ENCODE results near the gene DNASE1L2. TPM values are rescaled to one million over a fixed set of nuclear protein-coding genes. Genes with fewer than 3 reads are reported as not detected.

Gene DNASE1L2
- total RNA-seq = 0.26 TPM in 1 of 2 replicates, not detected in the other

GRCh38 chr16:2236337-2237101 lies at the start of gene DNASE1L2:
Gene DNASE1L2 (plus strand): TSS chr16:2236444. CDS start chr16:2236817, 373 bp downstream.

GRCh38 chr16:2196162-2196980 lies 39.9 kb upstream of the DNASE1L2 start, which contains the start of gene CASKIN1:
Gene CASKIN1 (minus strand): TSS chr16:2196605. CDS start chr16:2196432, 173 bp downstream.

GRCh38 chr16:2205104-2205966 lies 30.9 kb upstream of the DNASE1L2 start, which contains the start of gene MLST8:
Gene MLST8 (plus strand): TSS chr16:2205454. CDS start chr16:2206086, 632 bp downstream.

GRCh38 chr16:2210386-2211365 lies 25.6 kb upstream of the DNASE1L2 start, which contains the start of gene BRICD5:
Gene BRICD5 (minus strand): TSS chr16:2210863. CDS start chr16:2210833, 30 bp downstream.

GRCh38 chr16:2214719-2214968 lies 21.6 kb upstream of the DNASE1L2 start, which contains the start of gene PGP:
Gene PGP (minus strand): TSS chr16:2214840. CDS start chr16:2214777, 63 bp downstream.

GRCh38 chr16:2223221-2223941 lies 12.9 kb upstream of the DNASE1L2 start, which contains the start of gene E4F1:
Gene E4F1 (plus strand): TSS chr16:2223591. CDS start chr16:2223614, 23 bp downstream.

GRCh38 chr16:2251296-2252111 lies 15.3 kb downstream of the DNASE1L2 start, which contains the start of gene ECI1:
Gene ECI1 (minus strand): TSS chr16:2251587. CDS start chr16:2251566, 21 bp downstream.

GRCh38 chr16:2267913-2268666 lies 31.8 kb downstream of the DNASE1L2 start, which contains the start of gene RNPS1:
Gene RNPS1 (minus strand): TSS chr16:2268126. CDS start chr16:2264643, 3,483 bp downstream.

Other genes starting within 250 kb of the DNASE1L2 start
- 1.3 and 1.4 TPM in 2 replicates for gene SYNGR3, start 246.5 kb upstream of the DNASE1L2 start, total RNA-seq
- gene ZNF598, start 226.6 kb upstream of the DNASE1L2 start, total RNA-seq = 31.0 and 49.6 TPM in 2 replicates
- gene NPW, start 216.7 kb upstream of the DNASE1L2 start, total RNA-seq = 1.6 and 8.7 TPM in 2 replicates
- 19.3 and 52.7 TPM in 2 replicates for gene NHERF2, start 209.5 kb upstream of the DNASE1L2 start, total RNA-seq
- 19.2 and 23.6 TPM in 2 replicates for gene NTHL1, start 188.6 kb upstream of the DNASE1L2 start, total RNA-seq
- 33.6 and 45.9 TPM in 2 replicates for gene TSC2, start 188.5 kb upstream of the DNASE1L2 start, total RNA-seq
- 177 and 192 TPM in 2 replicates for gene PKD1, start 100.5 kb upstream of the DNASE1L2 start, total RNA-seq
- 1.9 TPM in 1 of 2 replicates, not detected in the other for gene RAB26, start 87.8 kb upstream of the DNASE1L2 start, total RNA-seq
- gene TRAF7, start 80.7 kb upstream of the DNASE1L2 start, total RNA-seq = 59.3 and 62.7 TPM in 2 replicates
- gene CASKIN1, start 39.8 kb upstream of the DNASE1L2 start, total RNA-seq = under 0.01 and 1.0 TPM in 2 replicates
- gene MLST8, start 31.0 kb upstream of the DNASE1L2 start, total RNA-seq = 76.2 and 97.6 TPM in 2 replicates
- 0.09 and 0.70 TPM in 2 replicates for gene BRICD5, start 25.6 kb upstream of the DNASE1L2 start, total RNA-seq
- 9.9 and 15.4 TPM in 2 replicates for gene PGP, start 21.6 kb upstream of the DNASE1L2 start, total RNA-seq
- gene E4F1, start 12.9 kb upstream of the DNASE1L2 start, total RNA-seq = 22.1 and 25.4 TPM in 2 replicates
- 89.5 and 90.8 TPM in 2 replicates for gene ECI1, start 15.1 kb downstream of the DNASE1L2 start, total RNA-seq
- gene RNPS1, start 31.7 kb downstream of the DNASE1L2 start, total RNA-seq = 97.6 and 141 TPM in 2 replicates
- gene ABCA3, start 104.3 kb downstream of the DNASE1L2 start, total RNA-seq = 0.60 and 0.82 TPM in 2 replicates
- 3.9 and 4.7 TPM in 2 replicates for gene CCNF, start 193.0 kb downstream of the DNASE1L2 start, total RNA-seq
- gene TEDC2, start 223.7 kb downstream of the DNASE1L2 start, total RNA-seq = 3.7 and 5.5 TPM in 2 replicates
- gene NTN3, start 234.9 kb downstream of the DNASE1L2 start, total RNA-seq = 0.47 and 0.51 TPM in 2 replicates
- gene TBC1D24, start 238.7 kb downstream of the DNASE1L2 start, total RNA-seq = 9.3 and 11.6 TPM in 2 replicates